Neuronal stem cell (in vitro differentiated cells): ENCODE results near the gene MERTK.

Experiments used
- DNase-seq: peaks from one replicate; pipeline ENCODE4 v3.0.0-alpha.2; 2013; ENCODE audit warnings: low spot score
- H2AFZ ChIP-seq: one replicate; pipeline ENCODE4 v1.6.1; 2013; ENCODE audit warnings: mild to moderate bottlenecking, low read length, inconsistent platforms
- H2AK5ac ChIP-seq: 2 replicates; pipeline ENCODE4 v1.6.1; 2013; ENCODE audit warnings: low read depth, mild to moderate bottlenecking, inconsistent platforms, low read length, moderate library complexity, mixed read lengths
- H2BK120ac ChIP-seq: 2 replicates; pipeline ENCODE4 v1.6.1; 2013; ENCODE audit warnings: low read depth, mild to moderate bottlenecking, inconsistent platforms, low read length, moderate library complexity, mixed read lengths
- H2BK12ac ChIP-seq: one replicate; pipeline ENCODE4 v1.6.1; 2013; ENCODE audit warnings: low read length, inconsistent platforms
- H2BK15ac ChIP-seq: 2 replicates; pipeline ENCODE4 v1.6.1; 2013; ENCODE audit warnings: mild to moderate bottlenecking, low read length, inconsistent platforms, mixed read lengths
- H2BK5ac ChIP-seq: one replicate; pipeline ENCODE4 v1.6.1; 2013; ENCODE audit warnings: inconsistent platforms, mild to moderate bottlenecking, low read length, moderate library complexity
- H3K14ac ChIP-seq: one replicate; pipeline ENCODE4 v1.6.1; 2013; ENCODE audit warnings: low read length, inconsistent platforms
- H3K18ac ChIP-seq: 2 replicates; pipeline ENCODE4 v1.6.1; 2013; ENCODE audit warnings: low read length, inconsistent platforms
- H3K23ac ChIP-seq: 2 replicates; pipeline ENCODE4 v1.6.1; 2013; ENCODE audit warnings: low read depth, mild to moderate bottlenecking, mixed read lengths, low read length, inconsistent platforms; ENCODE audit not compliant: poor library complexity
- H3K27ac ChIP-seq: replicated peaks from 3 replicates; pipeline ENCODE4 v1.5.1; 2013; ENCODE audit warnings: low read length, inconsistent platforms
- H3K27me3 ChIP-seq, 3 experiments: 2 replicates each; pipeline ENCODE4 v1.6.1; 2013; ENCODE audit warnings: low read length in 3 of 3, mild to moderate bottlenecking in 2 of 3, inconsistent platforms in 1 of 3, low read depth in 1 of 3, mixed read lengths in 1 of 3, moderate library complexity in 1 of 3; ENCODE audit not compliant: control insufficient read depth in 3 of 3, insufficient read depth in 3 of 3
- H3K36me3 ChIP-seq, 2 donors: replicated peaks in 1 of 2; 2 replicates each; pipeline ENCODE4 v1.6.1; 2013; ENCODE audit warnings: low read length in 2 of 2; ENCODE audit not compliant: control insufficient read depth in 2 of 2, insufficient read depth in 2 of 2
- H3K4ac ChIP-seq: 2 replicates; pipeline ENCODE4 v1.6.1; 2013; ENCODE audit warnings: inconsistent platforms, mild to moderate bottlenecking, low read length, moderate library complexity
- H3K4me1 ChIP-seq, 2 donors: 1 replicate in 1 of 2; 2 replicates in 1 of 2; pipeline ENCODE4 v1.6.1; 2013; ENCODE audit warnings: low read length in 2 of 2, low read depth in 1 of 2; ENCODE audit not compliant: control insufficient read depth in 2 of 2, insufficient read depth in 1 of 2
- H3K4me2 ChIP-seq: one replicate; pipeline ENCODE4 v1.6.1; 2013; ENCODE audit warnings: mild to moderate bottlenecking, low read length, inconsistent platforms; ENCODE audit not compliant: insufficient read depth, poor library complexity, severe bottlenecking
- H3K4me3 ChIP-seq, 2 donors: 2 replicates each; pipeline ENCODE4 v1.5.1; 2013; ENCODE audit warnings: low read length in 2 of 2, mild to moderate bottlenecking in 2 of 2, inconsistent platforms in 1 of 2, moderate library complexity in 1 of 2
- H3K79me1 ChIP-seq: one replicate; pipeline ENCODE4 v1.6.1; 2013; ENCODE audit warnings: low read depth, mild to moderate bottlenecking, inconsistent platforms, low read length, moderate library complexity
- H3K9ac ChIP-seq: one replicate; pipeline ENCODE4 v1.6.1; 2013; ENCODE audit warnings: mild to moderate bottlenecking, low read depth, low read length, inconsistent platforms; ENCODE audit not compliant: poor library complexity
- H3K9me3 ChIP-seq, 2 donors: replicated peaks in 1 of 2; 2 replicates each; pipeline versions ENCODE3 to v1.6.1; 2013; ENCODE audit warnings: low read length in 2 of 2, mild to moderate bottlenecking in 2 of 2, inconsistent platforms in 1 of 2, low read depth in 1 of 2, mixed read lengths in 1 of 2, moderate library complexity in 1 of 2; ENCODE audit not compliant: control insufficient read depth in 2 of 2, insufficient read depth in 1 of 2
- H4K8ac ChIP-seq: one replicate; pipeline ENCODE4 v1.6.1; 2013; ENCODE audit warnings: low read depth, mild to moderate bottlenecking, inconsistent platforms, low read length, moderate library complexity
- H4K91ac ChIP-seq: one replicate; pipeline ENCODE4 v1.6.1; 2013; ENCODE audit warnings: low read length, low read depth, mild to moderate bottlenecking, inconsistent platforms; ENCODE audit not compliant: poor library complexity
- WGBS, 2 donors: extraction: QIAGEN DNeasy Blood & Tissue Kit; methylation state at CpG; one replicate each; pipeline ENCODE4 v1.1.7; 2013; ENCODE audit warnings: missing lambda C conversion rate in 2 of 2, mixed read lengths in 1 of 2; ENCODE audit not compliant: insufficient read length in 2 of 2, insufficient replicate concordance in 1 of 2; ENCODE audit errors: extremely low coverage in 2 of 2; 5-methylcytosine and 5-hydroxymethylcytosine counted together

The MERTK gene

GRCh38 chr2:112021290-112021689 is 122.9 kb downstream of the MERTK start:
- Histone ChIP-seq H3K4me1 (peaks cover 0 to 4% of the 10 kb centered on the region in 2 donors), H2BK15ac (no peak overlapping the region), H2BK5ac (no peak overlapping the region), H4K8ac (no peak overlapping the region), H3K4ac (no peak overlapping the region), H3K36me3 (peaks cover 0 to 2% of the 10 kb centered on the region in 2 donors), H2BK12ac (no peak overlapping the region), H4K91ac (no peak overlapping the region), H2AFZ (no peak overlapping the region), H3K23ac (no peak overlapping the region), H2AK5ac (no peak overlapping the region), H3K18ac (no peak overlapping the region), H3K4me3 (no peak overlapping the region), H3K9ac (no peak overlapping the region), H3K79me1 (no peaks in the 10 kb centered on the region), H3K4me2 (no peak overlapping the region), H2BK120ac (no peak overlapping the region), H3K14ac (no peak overlapping the region), H3K9me3 (no peaks in the 10 kb centered on the region), H3K27ac (no peak overlapping the region), H3K27me3 (no peaks in the 10 kb centered on the region)
- no CpG with 5 or more reads among the region's 10 CpGs for WGBS, 2 donors
- DNase-seq = no peak

- Histone ChIP-seq H3K14ac (no peak overlapping the region), H2BK15ac (no peak overlapping the region), H3K27me3 (no peaks in the 10 kb centered on the region), H3K4me3 (no peak overlapping the region), H3K36me3 (peaks cover 0 to 2% of the 10 kb centered on the region in 2 donors), H3K4ac (no peak overlapping the region), H3K4me1 (peaks cover 0 to 4% of the 10 kb centered on the region in 2 donors), H3K23ac (no peak overlapping the region), H4K91ac (no peak overlapping the region), H3K27ac (no peak overlapping the region), H2AK5ac (no peak overlapping the region), H2BK5ac (no peak overlapping the region), H3K9me3 (no peaks in the 10 kb centered on the region), H2BK12ac (no peak overlapping the region), H3K4me2 (no peak overlapping the region), H2BK120ac (no peak overlapping the region), H4K8ac (no peak overlapping the region), H3K9ac (no peak overlapping the region), H3K18ac (no peak overlapping the region), H2AFZ (no peak overlapping the region), H3K79me1 (no peaks in the 10 kb centered on the region)
- no peak for DNase-seq
- no CpG with 5 or more reads among the region's 8 CpGs for WGBS, 2 donors
These were observed 123.4 kb downstream of the MERTK start for GRCh38 chr2:112021781-112022231.

GRCh38 chr2:112023707-112024106 is 125.3 kb downstream of the MERTK start:
- Histone ChIP-seq H2AFZ (no peak overlapping the region), H2BK15ac (no peak overlapping the region), H3K79me1 (no peaks in the 10 kb centered on the region), H2BK120ac (no peak overlapping the region), H2AK5ac (no peak overlapping the region), H2BK5ac (no peak overlapping the region), H3K9ac (no peak overlapping the region), H2BK12ac (no peak overlapping the region), H3K27ac (no peak overlapping the region), H4K8ac (no peak overlapping the region), H3K9me3 (no peaks in the 10 kb centered on the region), H3K4me1 (peaks cover 0 to 4% of the 10 kb centered on the region in 2 donors), H3K36me3 (peaks cover 0 to 2% of the 10 kb centered on the region in 2 donors), H3K4me3 (no peak overlapping the region), H3K4me2 (no peak overlapping the region), H4K91ac (no peak overlapping the region), H3K14ac (peak overlapping the region; percentile 72), H3K27me3 (no peaks in the 10 kb centered on the region), H3K4ac (no peak overlapping the region), H3K23ac (no peak overlapping the region), H3K18ac (no peak overlapping the region)
- WGBS, 2 donors = no CpG with 5 or more reads among the region's 5 CpGs
- DNase-seq = no peak

- H2BK12ac ChIP-seq = no peak overlapping the region
- no peak overlapping the region for H4K91ac ChIP-seq
- H3K23ac ChIP-seq = no peak overlapping the region
- H3K36me3 ChIP-seq = peaks cover 0 to 2% of the 10 kb centered on the region in 2 donors
- no CpG with 5 or more reads among the region's 9 CpGs for WGBS, 2 donors
- H2BK15ac ChIP-seq = no peak overlapping the region
- H3K4me1 ChIP-seq = peaks cover 0 to 4% of the 10 kb centered on the region in 2 donors
- no peak overlapping the region for H3K4me3 ChIP-seq
- no peak overlapping the region for H2AK5ac ChIP-seq
- H3K79me1 ChIP-seq = no peaks in the 10 kb centered on the region
- no peak overlapping the region for H2BK120ac ChIP-seq
- no peak overlapping the region for H3K4me2 ChIP-seq
- no peak for DNase-seq
- no peak overlapping the region for H4K8ac ChIP-seq
- H3K4ac ChIP-seq = no peak overlapping the region
- H3K9ac ChIP-seq = no peak overlapping the region
- H3K14ac ChIP-seq = no peak overlapping the region
- H3K18ac ChIP-seq = no peak overlapping the region
- no peaks in the 10 kb centered on the region for H3K9me3 ChIP-seq
- H2BK5ac ChIP-seq = no peak overlapping the region
- no peaks in the 10 kb centered on the region for H3K27me3 ChIP-seq
- H3K27ac ChIP-seq = no peak overlapping the region
- H2AFZ ChIP-seq = no peak overlapping the region
These were observed 125.8 kb downstream of the MERTK start for GRCh38 chr2:112024231-112024630.
